HG03159 (cell line): Measurements from ENCODE around the gene KXD1.
"Not testable (repeated sequence)": the region's sequence is repeated elsewhere in the genome, so short reads cannot be mapped to it uniquely, and the experiment has no call there.

Source experiments
- ATAC-seq: cut with Tn5 transposase; IDR thresholded peaks from one replicate; pipeline ENCODE4 v1.9.1; 2021; ENCODE audit warnings: mild to moderate bottlenecking, moderate library complexity; ENCODE audit not compliant: unreplicated experiment

The KXD1 gene

GRCh38 chr19:18557411-18558201 is at the start of gene KXD1:
TSS of gene KXD1 (plus strand) at chr19:18557870. CDS start at chr19:18562057, 4,187 bp downstream.
- ATAC-seq: peak; percentile 95

- ATAC-seq: no peak
These were observed 49.1 kb upstream of the KXD1 start for GRCh38 chr19:18508585-18508984.

GRCh38 chr19:18510216-18510615 is 47.5 kb upstream of the KXD1 start:
- no peak for ATAC-seq

GRCh38 chr19:18513868-18514267 is 43.8 kb upstream of the KXD1 start:
- no peak for ATAC-seq

GRCh38 chr19:18514800-18515682 is 42.6 kb upstream of the KXD1 start:
- ATAC-seq: no peak

- ATAC-seq: no peak
These were observed 41.7 kb upstream of the KXD1 start for GRCh38 chr19:18515959-18516358.

- no peak for ATAC-seq
These were observed 40.1 kb upstream of the KXD1 start for GRCh38 chr19:18517606-18518005.

- ATAC-seq: no peak
These were observed 39.0 kb upstream of the KXD1 start for GRCh38 chr19:18518639-18519038.

GRCh38 chr19:18519962-18520847 is 37.5 kb upstream of the KXD1 start:
- no peak for ATAC-seq

- no peak for ATAC-seq
These were observed 36.6 kb upstream of the KXD1 start for GRCh38 chr19:18520848-18521691.

- no peak for ATAC-seq
These were observed 36.0 kb upstream of the KXD1 start, which contains the start of gene ELL for GRCh38 chr19:18521692-18522123. TSS of gene ELL (minus strand) at chr19:18522070. CDS start at chr19:18522055, 15 bp downstream.

- peak; percentile 88 for ATAC-seq
These were observed 35.4 kb upstream of the KXD1 start for GRCh38 chr19:18522124-18522861.

GRCh38 chr19:18522862-18523440 is 34.7 kb upstream of the KXD1 start:
- not testable (repeated sequence) for ATAC-seq

GRCh38 chr19:18523841-18524240 is 33.8 kb upstream of the KXD1 start:
- ATAC-seq: no peak

GRCh38 chr19:18526316-18526715 is 31.4 kb upstream of the KXD1 start:
- ATAC-seq: no peak

- no peak for ATAC-seq
These were observed 27.9 kb upstream of the KXD1 start for GRCh38 chr19:18529782-18530181.

GRCh38 chr19:18531485-18531884 is 26.2 kb upstream of the KXD1 start:
- no peak for ATAC-seq

- ATAC-seq: no peak
These were observed 25.3 kb upstream of the KXD1 start for GRCh38 chr19:18532168-18532890.
